ENCODE data around the gene PDE9A.

The PDE9A gene

GRCh38 chr21:42653231-42654061 is at the start of gene PDE9A:
PDE9A (plus strand) TSS chr21:42653621; CDS start chr21:42653815, 194 bp downstream.
- Histone ChIP-seq H3K9me3 (ENCODE audit: control insufficient read depth in 2 of 2, low read length in 2 of 2) (no peaks in the 10 kb centered on the region), H3K27me3 (ENCODE audit: control insufficient read depth in 2 of 2, insufficient read depth in 2 of 2, low read length in 2 of 2) (peaks cover 0 to 9% of the 10 kb centered on the region in 2 donors), H3K36me3 (ENCODE audit: control insufficient read depth in 2 of 2, insufficient read depth in 2 of 2, low read length in 2 of 2) (no peaks in the 10 kb centered on the region), H3K4me1 (ENCODE audit: control insufficient read depth in 2 of 2, insufficient read depth in 2 of 2, low read length in 2 of 2) (peaks cover 35 to 39% of the 10 kb centered on the region in 2 donors), H3K4me3 (ENCODE audit: low read length in 2 of 2) (peak within 1 kb of the TSS; percentile 80 to 82), H3K9ac (ENCODE audit: low read depth in 1 of 2, low read length in 2 of 2) (peak within 1 kb of the TSS; percentile 77 to 86), H3K27ac (ENCODE audit: low read depth in 2 of 2, low read length in 2 of 2) (peak within 1 kb of the TSS; percentile 70 to 82)

- Histone ChIP-seq H3K4me3 (ENCODE audit: low read length in 2 of 2) (no peak overlapping the region), H3K9ac (ENCODE audit: low read depth in 1 of 2, low read length in 2 of 2) (no peak overlapping the region), H3K27me3 (ENCODE audit: control insufficient read depth in 2 of 2, insufficient read depth in 2 of 2, low read length in 2 of 2) (no peaks in the 10 kb centered on the region), H3K4me1 (ENCODE audit: control insufficient read depth in 2 of 2, insufficient read depth in 2 of 2, low read length in 2 of 2) (peaks cover 0 to 2% of the 10 kb centered on the region in 2 donors), H3K36me3 (ENCODE audit: control insufficient read depth in 2 of 2, insufficient read depth in 2 of 2, low read length in 2 of 2) (no peaks in the 10 kb centered on the region), H3K27ac (ENCODE audit: low read depth in 2 of 2, low read length in 2 of 2) (no peak overlapping the region), H3K9me3 (ENCODE audit: control insufficient read depth in 2 of 2, low read length in 2 of 2) (peaks cover 0 to 5% of the 10 kb centered on the region in 2 donors)
Measured at GRCh38 chr21:42607102-42607501, 46.3 kb upstream of the PDE9A start.

GRCh38 chr21:42607525-42608102 is 45.8 kb upstream of the PDE9A start:
- no peak overlapping the region for H3K9ac ChIP-seq (ENCODE audit: low read depth in 1 of 2, low read length in 2 of 2)
- no peaks in the 10 kb centered on the region for H3K36me3 ChIP-seq (ENCODE audit: control insufficient read depth in 2 of 2, insufficient read depth in 2 of 2, low read length in 2 of 2)
- H3K9me3 ChIP-seq (ENCODE audit: control insufficient read depth in 2 of 2, low read length in 2 of 2) = peaks cover 0 to 5% of the 10 kb centered on the region in 2 donors
- H3K27me3 ChIP-seq (ENCODE audit: control insufficient read depth in 2 of 2, insufficient read depth in 2 of 2, low read length in 2 of 2) = no peaks in the 10 kb centered on the region
- no peak overlapping the region for H3K4me3 ChIP-seq (ENCODE audit: low read length in 2 of 2)
- H3K27ac ChIP-seq (ENCODE audit: low read depth in 2 of 2, low read length in 2 of 2) = no peak overlapping the region
- peaks cover 0 to 2% of the 10 kb centered on the region in 2 donors for H3K4me1 ChIP-seq (ENCODE audit: control insufficient read depth in 2 of 2, insufficient read depth in 2 of 2, low read length in 2 of 2)

- Histone ChIP-seq H3K27ac (ENCODE audit: low read depth in 2 of 2, low read length in 2 of 2) (no peak overlapping the region), H3K9me3 (ENCODE audit: control insufficient read depth in 2 of 2, low read length in 2 of 2) (peaks cover 0 to 5% of the 10 kb centered on the region in 2 donors), H3K9ac (ENCODE audit: low read depth in 1 of 2, low read length in 2 of 2) (no peak overlapping the region), H3K4me1 (ENCODE audit: control insufficient read depth in 2 of 2, insufficient read depth in 2 of 2, low read length in 2 of 2) (peaks cover 0 to 2% of the 10 kb centered on the region in 2 donors), H3K36me3 (ENCODE audit: control insufficient read depth in 2 of 2, insufficient read depth in 2 of 2, low read length in 2 of 2) (no peaks in the 10 kb centered on the region), H3K4me3 (ENCODE audit: low read length in 2 of 2) (no peak overlapping the region), H3K27me3 (ENCODE audit: control insufficient read depth in 2 of 2, insufficient read depth in 2 of 2, low read length in 2 of 2) (no peaks in the 10 kb centered on the region)
Measured at GRCh38 chr21:42608446-42608845, 45.0 kb upstream of the PDE9A start.

GRCh38 chr21:42609811-42610210 is 43.6 kb upstream of the PDE9A start:
- H3K36me3 ChIP-seq (ENCODE audit: control insufficient read depth in 2 of 2, insufficient read depth in 2 of 2, low read length in 2 of 2) = no peaks in the 10 kb centered on the region
- no peak overlapping the region for H3K9ac ChIP-seq (ENCODE audit: low read depth in 1 of 2, low read length in 2 of 2)
- H3K4me1 ChIP-seq (ENCODE audit: control insufficient read depth in 2 of 2, insufficient read depth in 2 of 2, low read length in 2 of 2) = peaks cover 0 to 2% of the 10 kb centered on the region in 2 donors
- H3K27me3 ChIP-seq (ENCODE audit: control insufficient read depth in 2 of 2, insufficient read depth in 2 of 2, low read length in 2 of 2) = no peaks in the 10 kb centered on the region
- no peak overlapping the region for H3K27ac ChIP-seq (ENCODE audit: low read depth in 2 of 2, low read length in 2 of 2)
- peaks cover 0 to 2% of the 10 kb centered on the region in 2 donors for H3K9me3 ChIP-seq (ENCODE audit: control insufficient read depth in 2 of 2, low read length in 2 of 2)
- no peak overlapping the region for H3K4me3 ChIP-seq (ENCODE audit: low read length in 2 of 2)

- H3K9me3 ChIP-seq (ENCODE audit: control insufficient read depth in 2 of 2, low read length in 2 of 2) = no peaks in the 10 kb centered on the region
- H3K27me3 ChIP-seq (ENCODE audit: control insufficient read depth in 2 of 2, insufficient read depth in 2 of 2, low read length in 2 of 2) = no peaks in the 10 kb centered on the region
- H3K36me3 ChIP-seq (ENCODE audit: control insufficient read depth in 2 of 2, insufficient read depth in 2 of 2, low read length in 2 of 2) = no peaks in the 10 kb centered on the region
- peaks cover 0 to 9% of the 10 kb centered on the region in 2 donors for H3K4me1 ChIP-seq (ENCODE audit: control insufficient read depth in 2 of 2, insufficient read depth in 2 of 2, low read length in 2 of 2)
- H3K27ac ChIP-seq (ENCODE audit: low read depth in 2 of 2, low read length in 2 of 2) = no peak overlapping the region
- H3K4me3 ChIP-seq (ENCODE audit: low read length in 2 of 2) = no peak overlapping the region
- no peak overlapping the region for H3K9ac ChIP-seq (ENCODE audit: low read depth in 1 of 2, low read length in 2 of 2)
Measured at GRCh38 chr21:42611852-42612251, 41.6 kb upstream of the PDE9A start.

GRCh38 chr21:42612390-42612789 is 41.0 kb upstream of the PDE9A start:
- H3K36me3 ChIP-seq (ENCODE audit: control insufficient read depth in 2 of 2, insufficient read depth in 2 of 2, low read length in 2 of 2) = no peaks in the 10 kb centered on the region
- H3K27me3 ChIP-seq (ENCODE audit: control insufficient read depth in 2 of 2, insufficient read depth in 2 of 2, low read length in 2 of 2) = no peaks in the 10 kb centered on the region
- H3K27ac ChIP-seq (ENCODE audit: low read depth in 2 of 2, low read length in 2 of 2) = no peak overlapping the region
- H3K9ac ChIP-seq (ENCODE audit: low read depth in 1 of 2, low read length in 2 of 2) = no peak overlapping the region
- H3K9me3 ChIP-seq (ENCODE audit: control insufficient read depth in 2 of 2, low read length in 2 of 2) = no peaks in the 10 kb centered on the region
- peaks cover 0 to 9% of the 10 kb centered on the region in 2 donors for H3K4me1 ChIP-seq (ENCODE audit: control insufficient read depth in 2 of 2, insufficient read depth in 2 of 2, low read length in 2 of 2)
- no peak overlapping the region for H3K4me3 ChIP-seq (ENCODE audit: low read length in 2 of 2)

- peaks cover 2 to 4% of the 10 kb centered on the region in 2 donors for H3K27me3 ChIP-seq (ENCODE audit: control insufficient read depth in 2 of 2, insufficient read depth in 2 of 2, low read length in 2 of 2)
- peaks cover 0 to 7% of the 10 kb centered on the region in 2 donors for H3K4me1 ChIP-seq (ENCODE audit: control insufficient read depth in 2 of 2, insufficient read depth in 2 of 2, low read length in 2 of 2)
- no peak overlapping the region for H3K9ac ChIP-seq (ENCODE audit: low read depth in 1 of 2, low read length in 2 of 2)
- no peak overlapping the region for H3K4me3 ChIP-seq (ENCODE audit: low read length in 2 of 2)
- no peak overlapping the region for H3K27ac ChIP-seq (ENCODE audit: low read depth in 2 of 2, low read length in 2 of 2)
- no peaks in the 10 kb centered on the region for H3K9me3 ChIP-seq (ENCODE audit: control insufficient read depth in 2 of 2, low read length in 2 of 2)
- no peaks in the 10 kb centered on the region for H3K36me3 ChIP-seq (ENCODE audit: control insufficient read depth in 2 of 2, insufficient read depth in 2 of 2, low read length in 2 of 2)
Measured at GRCh38 chr21:42613756-42614155, 39.7 kb upstream of the PDE9A start.

- H3K9ac ChIP-seq (ENCODE audit: low read depth in 1 of 2, low read length in 2 of 2) = no peak overlapping the region
- H3K4me3 ChIP-seq (ENCODE audit: low read length in 2 of 2) = no peak overlapping the region
- H3K27ac ChIP-seq (ENCODE audit: low read depth in 2 of 2, low read length in 2 of 2) = no peak overlapping the region
- no peaks in the 10 kb centered on the region for H3K9me3 ChIP-seq (ENCODE audit: control insufficient read depth in 2 of 2, low read length in 2 of 2)
- H3K36me3 ChIP-seq (ENCODE audit: control insufficient read depth in 2 of 2, insufficient read depth in 2 of 2, low read length in 2 of 2) = no peaks in the 10 kb centered on the region
- peaks cover 0 to 7% of the 10 kb centered on the region in 2 donors for H3K4me1 ChIP-seq (ENCODE audit: control insufficient read depth in 2 of 2, insufficient read depth in 2 of 2, low read length in 2 of 2)
- peaks cover 4 to 5% of the 10 kb centered on the region in 2 donors for H3K27me3 ChIP-seq (ENCODE audit: control insufficient read depth in 2 of 2, insufficient read depth in 2 of 2, low read length in 2 of 2)
Measured at GRCh38 chr21:42614396-42614795, 39.0 kb upstream of the PDE9A start.

GRCh38 chr21:42614811-42615351 is 38.5 kb upstream of the PDE9A start:
- no peak overlapping the region for H3K27ac ChIP-seq (ENCODE audit: low read depth in 2 of 2, low read length in 2 of 2)
- no peaks in the 10 kb centered on the region for H3K36me3 ChIP-seq (ENCODE audit: control insufficient read depth in 2 of 2, insufficient read depth in 2 of 2, low read length in 2 of 2)
- H3K9ac ChIP-seq (ENCODE audit: low read depth in 1 of 2, low read length in 2 of 2) = no peak overlapping the region
- peaks cover 0 to 7% of the 10 kb centered on the region in 2 donors for H3K4me1 ChIP-seq (ENCODE audit: control insufficient read depth in 2 of 2, insufficient read depth in 2 of 2, low read length in 2 of 2)
- no peak overlapping the region for H3K4me3 ChIP-seq (ENCODE audit: low read length in 2 of 2)
- peaks cover 4 to 7% of the 10 kb centered on the region in 2 donors for H3K27me3 ChIP-seq (ENCODE audit: control insufficient read depth in 2 of 2, insufficient read depth in 2 of 2, low read length in 2 of 2)
- H3K9me3 ChIP-seq (ENCODE audit: control insufficient read depth in 2 of 2, low read length in 2 of 2) = no peaks in the 10 kb centered on the region
